ENCODE results near the gene TSPO. TPM values are rescaled to one million over a fixed set of nuclear protein-coding genes. Genes with fewer than 3 reads are reported as not detected.

TSPO gene
- total and polyA plus RNA-seq, 2 of the 8 experiments (the other 6 are each of a cell fraction or from before 2014, with no cell fraction given): 19.9 to 51.5 TPM

GRCh38 chr22:43152003-43152356 is 621 bp downstream of the TSPO start:
- Histone ChIP-seq H3K79me1 (ENCODE audit: low read depth, low read length) (no peaks in the 10 kb centered on the region), H3K27ac (ENCODE audit: low read depth, low read length) (no peak overlapping the region), H3K4me3 (ENCODE audit: extremely low read depth in 1 of 4, insufficient read depth in 2 of 4, low read depth in 3 of 4, low read length in 4 of 4) (peak overlapping the region; percentile 33 to 70 (median 40)), H3K9me3 (ENCODE audit: insufficient read depth in 2 of 2, low read depth in 1 of 2, low read length in 1 of 2) (no peaks in the 10 kb centered on the region), H3K36me3 (ENCODE audit: control insufficient read depth in 2 of 4, insufficient read depth in 4 of 4, low read length in 3 of 4) (no peaks in the 10 kb centered on the region), H3K23me2 (ENCODE audit: low read depth, low read length) (peaks cover 13% of the 10 kb centered on the region; the same call in 1 of the 2 replicates), H4K8ac (ENCODE audit: extremely low read depth, insufficient read depth, low read length) (peak overlapping the region; percentile 80; the same call in 1 of the 2 replicates), H2BK5ac (ENCODE audit: low read depth, low read length) (no peak overlapping the region), H2AK5ac (ENCODE audit: low read depth, low read length) (no peak overlapping the region), H3K23ac (ENCODE audit: insufficient read length) (no peak overlapping the region), H2AFZ (ENCODE audit: low read length) (no peak overlapping the region), H3K14ac (ENCODE audit: insufficient read length) (no peak overlapping the region), H3K79me2 (ENCODE audit: control insufficient read depth in 1 of 2, insufficient read depth in 2 of 2, low read length in 2 of 2) (no peaks in the 10 kb centered on the region), H3K56ac (replicated peaks; ENCODE audit: insufficient read length, low read depth, low read length) (no peak overlapping the region), H4K20me1 (replicated peaks in 1 of 2; ENCODE audit: control insufficient read depth in 1 of 2, insufficient read depth in 2 of 2, low read length in 2 of 2) (peaks cover 0 to 2% of the 10 kb centered on the region in 2 experiments), H3K4me1 (replicated peaks in 1 of 4; ENCODE audit: control insufficient read depth in 3 of 4, insufficient read depth in 4 of 4, low read length in 3 of 4) (peaks cover 0 to 15% (median 13%) of the 10 kb centered on the region in 4 experiments; a peak in 6 of 7 replicates), H3K18ac (ENCODE audit: extremely low read depth, low read length) (peak overlapping the region; percentile 48; the same call in 1 of the 2 replicates), H4K91ac (replicated peaks; ENCODE audit: insufficient read length, low read length) (peak overlapping the region; percentile 40), H3K4me2 (ENCODE audit: insufficient read depth in 1 of 2, low read depth in 2 of 2, low read length in 2 of 2) (peak overlapping the region; percentile 54 to 67), H3K9ac (replicated peaks in 1 of 4; ENCODE audit: extremely low read depth in 1 of 4, low read depth in 3 of 4, low read length in 3 of 4) (no peak overlapping the region), H3K4ac (replicated peaks; ENCODE audit: insufficient read length, low read depth, low read length) (peak overlapping the region; percentile 38), H2BK15ac (ENCODE audit: low read length) (peak overlapping the region; percentile 72; the same call in 1 of the 2 replicates), H2BK20ac (ENCODE audit: low read length) (no peak overlapping the region), H2BK120ac (replicated peaks; ENCODE audit: low read depth, low read length) (no peak overlapping the region), H2BK12ac (ENCODE audit: low read depth, low read length) (peak overlapping the region; percentile 75; the same call in 1 of the 2 replicates), H3K27me3 (replicated peaks in 1 of 4; ENCODE audit: control insufficient read depth in 3 of 4, extremely low read depth in 1 of 4, insufficient read depth in 3 of 4, low read length in 3 of 4) (peaks cover 1 to 21% (median 14%) of the 10 kb centered on the region in 4 experiments), H4K5ac (ENCODE audit: insufficient read length, low read depth, low read length) (no peak overlapping the region)
- FAIRE-seq (no peak), DNase-seq (ENCODE audit: low read depth in 1 of 2, low spot score in 2 of 2) (peak in 1 of 2 experiments; percentile 66)
- POLR2A ChIA-PET (ENCODE audit: partially characterized antibody): interaction anchor here (0.8 to 2.2 kb wide), 2 partner anchors 13 to 36 kb away, joined by 3 to 4 read pairs; no protein-coding TSS in a partner anchor
- 58% methylated on average over 17 of the region's 18 CpGs; no CpG with 5 or more reads in 1 of the 2 experiments for WGBS, 2 experiments (ENCODE audit: extremely low coverage in 1 of 2, insufficient coverage in 1 of 2, insufficient read length in 1 of 2, insufficient replicate concordance in 2 of 2, low coverage in 1 of 2, low lambda C conversion rate in 2 of 2, missing lambda C conversion rate in 1 of 2)
- CTCF ChIA-PET (ENCODE audit: partially characterized antibody): interaction anchor here (1.0 kb wide), 1 partner anchor 34 kb away, joined by 4 read pairs; no protein-coding TSS in a partner anchor
- TF ChIP-seq CTBP2 (IDR thresholded peaks at IDR 0.05; ENCODE audit: borderline replicate concordance, insufficient read depth, insufficient read length, low read length) (no peak), KDM4A (IDR thresholded peaks at IDR 0.05; ENCODE audit: low read depth, low read length, severe bottlenecking) (peak; percentile 34), RNF2 (IDR thresholded peaks at IDR 0.05; ENCODE audit: borderline replicate concordance, low read depth, low read length, missing control alignments, poor library complexity, severe bottlenecking) (no peak)

All from H1 (cell line).